Heart right ventricle (tissue), 16 donors: ENCODE results near the gene CDC26. TPM values are rescaled to one million over a fixed set of nuclear protein-coding genes. Genes with fewer than 3 reads are reported as not detected.

ENCODE experiments used
- ATAC-seq, 8 donors: fragments of 200-7000 bp; cut with Tn5 transposase; one replicate each; pipeline ENCODE4 v1.9.1; 2020; ENCODE audit warnings: mild to moderate bottlenecking in 8 of 8, moderate library complexity in 8 of 8, moderate number of reproducible peaks in 1 of 8
- DNase-seq, 2 donors: peaks; one replicate each; pipeline ENCODE4 v3.0.0-alpha.2; 2020
- H3K27ac ChIP-seq, 10 donors: fragments of 200-600 bp; sonication (generic) in 2 of 10; one replicate each; pipeline versions ENCODE4 v1.5.0 to v1.8.0; 2020 to 2022; ENCODE audit warnings: mild to moderate bottlenecking in 3 of 10
- H3K27me3 ChIP-seq, 7 donors: fragments of 200-600 bp; one replicate each; pipeline ENCODE4 v1.8.0; 2021 to 2022; ENCODE audit warnings: mild to moderate bottlenecking in 2 of 7
- H3K36me3 ChIP-seq, 9 donors: fragments of 200-600 bp; sonication (generic) in 1 of 9; one replicate each; pipeline versions ENCODE4 v1.5.0 to v1.8.0; 2020 to 2022; ENCODE audit warnings: mild to moderate bottlenecking in 2 of 9
- H3K4me1 ChIP-seq, 9 donors: fragments of 200-600 bp; sonication (generic) in 1 of 9; one replicate each; pipeline versions ENCODE4 v1.5.0 to v1.8.0; 2020 to 2022; ENCODE audit warnings: mild to moderate bottlenecking in 4 of 9
- H3K4me3 ChIP-seq, 10 donors: fragments of 200-600 bp; sonication (generic) in 2 of 10; one replicate each; pipeline versions ENCODE4 v1.5.0 to v1.8.0; 2020 to 2022; ENCODE audit warnings: mild to moderate bottlenecking in 7 of 10, moderate library complexity in 2 of 10
- H3K9me3 ChIP-seq, 11 donors: fragments of 200-600 bp in 10 of 11; sonication (generic) in 2 of 11; one replicate each; pipeline versions ENCODE4 v1.5.0 to v1.8.0; 2013 to 2022; ENCODE audit warnings: mild to moderate bottlenecking in 2 of 11, control low read depth in 1 of 11, moderate library complexity in 1 of 11
- CTCF ChIP-seq, 9 donors: fragments of 200-600 bp; sonication (generic) in 2 of 9; IDR thresholded peaks; one replicate each; pipeline versions ENCODE4 v1.5.0 to v1.8.0; 2021 to 2022; ENCODE audit warnings: antibody characterized with exemption in 9 of 9, mild to moderate bottlenecking in 5 of 9, moderate library complexity in 1 of 9
- WGBS, 2 donors: extraction: QIAGEN DNeasy Blood & Tissue Kit; methylation state at CpG; one replicate each; pipeline ENCODE4 v1.1.7; 2013; ENCODE audit warnings: inconsistent platforms in 1 of 2; 5-methylcytosine and 5-hydroxymethylcytosine counted together
- intact Hi-C, 10 donors: fragments of 100-400 bp; cut with DNase I; formaldehyde crosslinking; loops; one replicate each; pipeline versions ENCODE4 v1.11.1 to v1.14.2; 2022
- polyA plus RNA-seq, 2 donors: library from polyadenylated mRNA; stranded (reverse); fragments of 200-250 nt; gene quantifications; one replicate each; pipeline ENCODE4 v1.2.3, GENCODE V29; 2013
- total RNA-seq, 10 donors: library from RNA; stranded (reverse); fragmentation: NEBNext Ultra II Directional in 3 of 10; extraction: Animal tissue kit (Norgen Biotek cat#: 25700) in 3 of 10; gene quantifications; one replicate each; pipeline versions ENCODE4 v1.2.1 to v1.2.4, GENCODE V29; 2021 to 2023
- donor health status: Arrhythmogenic right ventricular cardiomyopathy.
- donor health status: ischemic (EF 13 %, LVEDD 7.1; RV severe dilation, severe dysfunction).
- donor health status: healthy with polysubstance abuse.
- donor health status: DM: no; HTN: yes; CAD: no.
- donor health status: DM: no; HTN: no; CAD: no.
- donor health status: ischemic (EF 25% LVEDD 6.9; RV normal size, moderate dysfunction).
- donor health status: ischemic (EF 25% LVEDD 5.7; RV mildly dilated, moderate dysfunction).
- donor health status: healthy.
- donor health status: DM: yes; HTN: yes; CAD: no.
- donor health status: Ischemic cardiomyopathy.
- donor health status: ischemic (EF 35%, LVEDD 5.7; RV mildly dilated, moderate dysfunction).
- donor health status: nonischemic (EF 11% LVEDD 7.7; RV severe dilation, severe dysfunction).
- donor health status: DM: yes; HTN: yes; CAD: no.
- donor health status: PGD.
- donor health status: ischemic (EF 29% LVEDD 5.4; RV normal size, mild dysfunction).
- donor health status: nonischemic (EF 23%, LVEDD 6.1; RV moderate dilation, normal function).

CDC26 gene
- total and polyA plus RNA-seq, 12 donors, result 24.6 to 48.8 (median 30.8) TPM

GRCh38 chr9:113293285-113293878 lies 18.0 kb upstream of the CDC26 start:
- no peak overlapping the region for H3K4me3 ChIP-seq
- intact Hi-C loops, result loop anchor here in 2 of 10 donors (10.0 kb wide), 2 partner anchors 61 to 371 kb away; no protein-coding TSS in a partner anchor
- H3K4me1 ChIP-seq, result peaks cover 0 to 15% (median 0%) of the 10 kb centered on the region in 9 donors
- DNase-seq (no peak), ATAC-seq (no peak)
- 93 to 95% methylated on average over 7 of the region's 7 CpGs for WGBS, 2 donors
- H3K9me3 ChIP-seq, result no peaks in the 10 kb centered on the region
- H3K27ac ChIP-seq, result no peak overlapping the region
- peaks cover 0 to 58% (median 32%) of the 10 kb centered on the region in 9 donors for H3K36me3 ChIP-seq
- H3K27me3 ChIP-seq, result no peaks in the 10 kb centered on the region
- TF ChIP-seq CTCF (IDR thresholded peaks at IDR 0.05), result no peak

GRCh38 chr9:113290052-113290607 lies 14.8 kb upstream of the CDC26 start:
- H3K36me3 ChIP-seq, result peaks cover 0 to 90% (median 54%) of the 10 kb centered on the region in 9 donors
- DNase-seq (no peak), ATAC-seq (no peak)
- WGBS, 2 donors, result 95 to 97% methylated on average over 6 of the region's 6 CpGs
- intact Hi-C loops, result loop anchor here in 2 of 10 donors (10.0 kb wide), 2 partner anchors 65 to 375 kb away; no protein-coding TSS in a partner anchor
- peak overlapping the region in 1 of 10 donors; percentile 56 for H3K27ac ChIP-seq
- TF ChIP-seq CTCF (IDR thresholded peaks at IDR 0.05), result no peak
- H3K9me3 ChIP-seq, result no peaks in the 10 kb centered on the region
- peaks cover 0 to 15% (median 0%) of the 10 kb centered on the region in 9 donors for H3K4me1 ChIP-seq
- H3K27me3 ChIP-seq, result no peaks in the 10 kb centered on the region
- H3K4me3 ChIP-seq, result no peak overlapping the region

GRCh38 chr9:113289091-113289490 lies 13.7 kb upstream of the CDC26 start:
- peak in 5 of 8 donors; percentile 45 to 82 (median 68) for ATAC-seq

GRCh38 chr9:113281356-113281755 lies 6.0 kb upstream of the CDC26 start:
- 96 to 98% methylated on average over 4 of the region's 4 CpGs for WGBS, 2 donors
- intact Hi-C loops, result no loop called here
- Histone ChIP-seq H3K27me3 (no peaks in the 10 kb centered on the region), H3K27ac (no peak overlapping the region), H3K9me3 (no peaks in the 10 kb centered on the region), H3K4me1 (peaks cover 1 to 18% (median 7%) of the 10 kb centered on the region in 9 donors), H3K36me3 (peaks cover 0 to 99% (median 65%) of the 10 kb centered on the region in 9 donors), H3K4me3 (no peak overlapping the region)
- no peak for TF ChIP-seq CTCF (IDR thresholded peaks at IDR 0.05)
- ATAC-seq, result no peak
- no peak for DNase-seq

More at GRCh38 chr9:113289091-113289490, 13.7 kb upstream of the CDC26 start:
- intact Hi-C loops, result no loop called here
- Histone ChIP-seq H3K27me3 (no peaks in the 10 kb centered on the region), H3K9me3 (no peaks in the 10 kb centered on the region), H3K4me3 (no peak overlapping the region), H3K4me1 (peaks cover 0 to 15% (median 0%) of the 10 kb centered on the region in 9 donors), H3K36me3 (peaks cover 0 to 100% (median 60%) of the 10 kb centered on the region in 9 donors), H3K27ac (peak overlapping the region in 4 of 10 donors; percentile 4 to 45 (median 38))
- DNase-seq, result no peak
- 69 to 88% methylated on average over 2 of the region's 2 CpGs for WGBS, 2 donors
- TF ChIP-seq CTCF (IDR thresholded peaks at IDR 0.05), result no peak
